Muscle of leg (tissue), 11 donors: ENCODE data around the gene SCYGR7. TPM values are rescaled to one million over a fixed set of nuclear protein-coding genes. Genes with fewer than 3 reads are reported as not detected.
"Not testable (repeated sequence)": the region's sequence is repeated elsewhere in the genome, so short reads cannot be mapped to it uniquely, and the experiment has no call there.

Source experiments
- DNase-seq: peaks from one replicate; pipeline ENCODE4 v3.0.0; 2013
- H3K27ac ChIP-seq: one replicate; pipeline ENCODE4 v1.5.1; 2013; ENCODE audit warnings: mild to moderate bottlenecking, low read length, control low read depth
- H3K27me3 ChIP-seq: one replicate; pipeline ENCODE4 v1.6.1; 2013; ENCODE audit warnings: low read length; ENCODE audit not compliant: control insufficient read depth, insufficient read depth
- H3K36me3 ChIP-seq: one replicate; pipeline ENCODE4 v1.6.1; 2013; ENCODE audit warnings: low read length; ENCODE audit not compliant: control insufficient read depth, insufficient read depth
- H3K4me1 ChIP-seq: one replicate; pipeline ENCODE4 v1.6.1; 2013; ENCODE audit warnings: low read length; ENCODE audit not compliant: control insufficient read depth, insufficient read depth
- H3K4me3 ChIP-seq: one replicate; pipeline ENCODE4 v1.5.1; 2013; ENCODE audit warnings: low read length, control low read depth
- H3K9me3 ChIP-seq: replicated peaks from 2 replicates; pipeline ENCODE4 v1.6.1; 2013; ENCODE audit warnings: low read depth, low read length; ENCODE audit not compliant: control insufficient read depth
- WGBS: methylation state at CpG from one replicate; pipeline ENCODE4 v1.1.5; 2013; ENCODE audit warnings: missing lambda C conversion rate; ENCODE audit not compliant: insufficient coverage; 5-methylcytosine and 5-hydroxymethylcytosine counted together
- polyA plus RNA-seq, 8 donors: library from polyadenylated mRNA; unstranded; fragments of 120-200 nt; gene quantifications; one replicate each; pipeline versions ENCODE4 v1.2.1 to v1.2.3, GENCODE V29; 2013; ENCODE audit warnings: inconsistent platforms in 1 of 8, low replicate concordance in 1 of 8; ENCODE audit not compliant: insufficient read length in 8 of 8, insufficient read depth in 1 of 8
- total RNA-seq: library from RNA; stranded (reverse); fragments of 120-200 nt; gene quantifications from one replicate; pipeline ENCODE4 v1.2.4, GENCODE V29; 2013

The SCYGR7 gene
- total and polyA plus RNA-seq, 9 donors = not detected

DNA sequence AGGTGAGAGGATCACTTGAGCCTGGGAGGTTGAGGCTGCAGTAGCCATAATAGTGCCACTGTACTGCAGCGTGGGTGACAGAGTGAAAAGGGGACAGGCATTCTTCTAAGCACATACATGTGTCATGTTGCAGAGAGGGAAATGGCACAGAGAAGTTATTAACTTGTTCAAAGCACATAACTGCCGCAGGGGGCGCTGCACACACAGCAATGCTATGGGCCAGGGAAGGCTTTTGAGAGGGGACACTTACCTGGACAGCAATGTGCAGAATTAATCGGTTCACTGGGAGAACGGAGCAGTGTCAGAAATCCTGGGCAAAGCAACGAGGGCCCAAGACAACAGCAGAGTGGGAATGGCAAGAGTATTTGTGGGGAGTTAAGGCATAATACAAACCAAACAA, 19.9 kb downstream of the SCYGR7 start:
- no peaks in the 10 kb centered on the region for H3K9me3 ChIP-seq
- H3K36me3 ChIP-seq = no peaks in the 10 kb centered on the region
- 57% methylated on average over 6 of the region's 6 CpGs for WGBS

DNA sequence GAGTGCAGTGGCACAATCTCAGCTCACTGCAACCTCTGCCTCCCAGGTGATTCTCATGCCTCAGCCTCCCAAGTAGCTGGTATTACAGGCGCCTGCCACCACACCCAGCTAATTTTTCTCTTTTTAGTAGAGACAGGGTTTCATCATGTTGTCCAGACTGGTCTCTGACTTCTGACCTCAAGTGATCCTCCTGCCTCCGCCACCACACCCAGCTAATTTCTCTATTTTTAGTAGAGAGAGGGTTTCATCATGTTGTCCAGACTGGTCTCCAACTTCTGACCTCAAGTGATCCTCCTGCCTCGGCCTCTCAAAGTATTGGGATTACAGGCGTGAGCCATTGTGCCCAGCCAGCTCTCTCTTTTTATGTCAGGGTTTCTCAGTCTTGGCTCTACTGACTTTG, 28.1 kb downstream of the SCYGR7 start:
- WGBS = 78% methylated on average over 2 of the region's 4 CpGs
- not testable (repeated sequence) for H3K27ac ChIP-seq, H3K27me3 ChIP-seq, H3K4me1 ChIP-seq, H3K36me3 ChIP-seq, H3K4me3 ChIP-seq, H3K9me3 ChIP-seq, DNase-seq

More for the DNA sequence above, 19.9 kb downstream of the SCYGR7 start:
- Histone ChIP-seq H3K4me1 (no peaks in the 10 kb centered on the region), H3K4me3 (no peak overlapping the region), H3K27me3 (no peaks in the 10 kb centered on the region), H3K27ac (no peak overlapping the region)
- no peak for DNase-seq

DNA sequence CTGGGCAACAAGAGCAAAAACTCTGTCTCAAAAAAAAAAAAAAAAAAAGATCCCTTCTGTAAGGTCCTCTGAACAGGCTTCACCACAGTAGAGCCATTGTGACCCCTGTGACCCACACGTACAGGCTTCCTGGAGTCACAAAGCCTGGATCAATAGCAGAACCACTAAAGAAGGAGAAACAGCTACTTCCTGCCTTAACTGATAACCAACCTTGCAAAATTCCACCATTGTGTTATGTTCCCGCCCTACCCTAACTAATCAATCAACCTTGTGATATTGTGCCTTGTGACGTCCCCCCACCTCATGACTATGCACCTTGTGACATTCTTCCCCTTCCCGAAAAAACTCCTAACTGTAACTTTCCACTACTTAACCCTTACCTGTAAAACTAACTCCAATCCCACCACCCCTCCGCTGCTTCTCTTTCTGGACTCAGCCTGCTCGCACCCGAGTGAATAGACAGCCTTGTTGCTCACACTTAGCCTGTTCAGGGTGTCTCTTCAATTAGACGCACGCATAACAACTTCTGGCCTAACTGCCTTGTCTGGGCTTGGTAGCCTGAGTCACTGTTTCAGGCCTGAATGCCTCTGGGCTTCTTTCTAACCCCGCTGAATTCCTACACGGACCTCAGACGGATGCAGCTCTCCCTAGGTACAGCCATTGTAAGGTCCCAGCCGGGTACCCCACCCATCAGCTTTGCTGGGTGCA, 31.4 kb downstream of the SCYGR7 start:
- Histone ChIP-seq H3K27me3 (no peaks in the 10 kb centered on the region), H3K4me3 (no peak overlapping the region), H3K9me3 (no peaks in the 10 kb centered on the region), H3K4me1 (no peaks in the 10 kb centered on the region), H3K36me3 (no peaks in the 10 kb centered on the region), H3K27ac (no peak overlapping the region)
- DNase-seq = no peak
- WGBS = 62% methylated on average over 13 of the region's 13 CpGs

DNA sequence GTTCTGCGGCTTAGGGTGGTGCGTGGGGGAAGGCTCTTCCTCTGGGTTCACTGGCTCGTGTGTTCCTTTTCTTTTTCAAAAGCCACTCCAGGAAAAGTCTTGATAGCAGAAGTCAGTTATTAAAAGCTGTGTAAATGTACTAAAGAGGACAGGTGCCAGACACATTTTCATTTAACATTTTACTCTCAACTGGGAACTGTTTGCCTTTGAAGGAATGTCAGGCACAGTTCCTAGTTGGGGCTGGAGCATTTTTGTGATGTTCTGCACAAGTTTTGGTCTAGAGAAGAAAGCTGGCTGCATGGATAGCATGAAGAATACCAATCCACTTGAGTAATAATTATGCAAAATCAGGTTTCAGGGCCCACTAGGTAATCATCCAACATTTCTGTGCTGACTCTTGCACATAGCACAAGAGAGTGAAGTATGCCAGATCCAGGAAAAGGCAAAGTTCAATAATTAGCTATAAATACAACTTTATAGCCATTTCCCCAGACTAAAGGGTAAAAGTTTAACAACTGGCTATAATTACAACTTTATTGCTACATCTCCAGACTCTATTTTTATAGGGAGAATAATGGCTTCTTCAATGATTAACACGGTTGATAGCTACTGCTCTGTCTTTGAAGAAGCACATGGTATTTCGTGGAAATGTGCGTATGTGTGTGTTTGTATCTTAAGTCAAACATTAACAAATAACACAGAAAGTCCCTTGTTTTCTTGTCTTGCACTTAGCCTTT, 33.8 kb downstream of the SCYGR7 start:
- peaks cover 5% of the 10 kb centered on the region for H3K4me1 ChIP-seq
- no peaks in the 10 kb centered on the region for H3K27me3 ChIP-seq
- no peaks in the 10 kb centered on the region for H3K36me3 ChIP-seq
- WGBS = no CpG with 5 or more reads among the region's 6 CpGs
- no peak overlapping the region for H3K4me3 ChIP-seq
- DNase-seq = peak; percentile 82
- H3K27ac ChIP-seq = no peak overlapping the region
- no peaks in the 10 kb centered on the region for H3K9me3 ChIP-seq

DNA sequence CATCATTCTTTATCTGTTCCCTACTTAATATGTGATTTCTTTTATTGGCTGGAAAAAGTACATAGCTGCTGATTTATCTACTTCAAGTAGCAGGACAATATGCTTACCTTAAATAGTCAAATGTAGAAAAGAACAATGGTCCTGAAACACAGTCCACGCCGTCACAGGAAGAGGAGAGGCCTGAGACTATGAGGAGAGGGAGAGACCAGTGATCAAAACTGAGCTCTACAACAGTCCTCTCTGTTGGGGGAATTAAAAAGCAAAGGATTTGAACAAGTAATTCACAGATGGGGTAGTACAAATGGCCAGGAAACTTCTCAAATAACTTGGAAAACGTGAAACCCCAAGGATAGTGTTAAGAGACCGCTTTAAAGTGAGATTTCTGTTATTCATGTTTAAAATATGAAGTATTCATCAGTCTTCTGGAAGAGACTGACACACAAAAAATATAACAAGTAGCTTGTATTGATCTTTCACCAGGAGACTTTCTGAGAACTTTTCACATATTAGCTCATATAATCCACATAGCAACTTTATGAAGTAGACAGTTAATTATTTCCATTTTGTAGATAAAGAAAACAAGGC, 37.7 kb downstream of the SCYGR7 start:
- 38% methylated on average over 2 of the region's 4 CpGs for WGBS
- Histone ChIP-seq H3K4me1 (peaks cover 5% of the 10 kb centered on the region), H3K4me3 (no peak overlapping the region), H3K27me3 (no peaks in the 10 kb centered on the region), H3K27ac (no peak overlapping the region), H3K9me3 (no peaks in the 10 kb centered on the region), H3K36me3 (no peaks in the 10 kb centered on the region)
- DNase-seq = peak; percentile 78

DNA sequence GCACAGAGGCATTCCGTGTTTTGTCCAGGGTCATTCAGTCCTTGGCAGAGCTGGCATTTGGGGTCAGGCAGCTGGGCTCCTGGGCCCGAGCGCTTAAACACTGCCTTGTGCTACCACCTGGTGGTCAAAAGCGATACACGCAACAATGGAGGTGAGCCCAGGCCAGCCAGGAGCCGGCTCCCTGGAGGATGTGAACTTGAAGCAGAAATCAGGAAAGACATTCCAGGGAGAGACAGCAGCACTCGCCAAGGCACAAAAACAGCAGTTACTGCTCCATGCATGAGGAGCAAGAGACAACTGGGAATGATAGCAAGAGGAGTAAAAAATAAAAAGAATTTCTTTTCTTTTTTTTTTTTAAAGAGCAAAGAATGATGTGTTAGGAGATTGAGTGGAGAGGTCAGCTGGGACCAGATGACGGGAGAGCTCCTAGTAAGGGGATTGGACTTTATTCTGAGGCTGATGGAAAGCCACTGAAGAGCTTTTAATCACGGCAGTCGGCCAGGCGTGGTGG, 38.3 kb downstream of the SCYGR7 start:
- WGBS = 4% methylated on average over 8 of the region's 11 CpGs
- H3K4me3 ChIP-seq = no peak overlapping the region
- no peaks in the 10 kb centered on the region for H3K27me3 ChIP-seq
- H3K9me3 ChIP-seq = no peaks in the 10 kb centered on the region
- peak; percentile 89 for DNase-seq
- H3K27ac ChIP-seq = peak overlapping the region; percentile 11
- H3K4me1 ChIP-seq = peaks cover 5% of the 10 kb centered on the region
- H3K36me3 ChIP-seq = no peaks in the 10 kb centered on the region

DNA sequence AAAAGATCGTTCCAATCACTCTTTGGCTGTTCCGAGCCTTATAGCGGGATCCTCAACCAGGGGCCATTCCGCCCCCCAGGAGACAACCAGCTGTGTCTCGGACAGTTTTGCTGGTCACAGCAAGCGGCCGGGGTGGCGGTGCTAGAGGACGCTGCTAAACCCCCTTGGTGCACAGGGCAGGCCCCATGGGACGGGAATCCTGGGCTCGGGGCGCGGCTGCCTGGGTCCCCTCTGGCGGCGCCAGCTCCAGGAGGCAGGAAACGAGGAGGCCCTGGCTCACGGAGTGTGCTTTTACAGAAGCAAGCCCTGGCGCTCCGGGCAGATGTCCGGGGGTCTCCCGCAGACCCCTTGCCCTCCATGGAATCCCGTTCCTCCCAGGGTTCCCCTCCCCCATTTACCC, 39.7 kb downstream of the SCYGR7 start:
- Histone ChIP-seq H3K4me3 (no peak overlapping the region), H3K27me3 (no peaks in the 10 kb centered on the region), H3K4me1 (peaks cover 5% of the 10 kb centered on the region), H3K27ac (no peak overlapping the region), H3K9me3 (no peaks in the 10 kb centered on the region), H3K36me3 (no peaks in the 10 kb centered on the region)
- WGBS = 91% methylated on average over 22 of the region's 22 CpGs
- no peak for DNase-seq

DNA sequence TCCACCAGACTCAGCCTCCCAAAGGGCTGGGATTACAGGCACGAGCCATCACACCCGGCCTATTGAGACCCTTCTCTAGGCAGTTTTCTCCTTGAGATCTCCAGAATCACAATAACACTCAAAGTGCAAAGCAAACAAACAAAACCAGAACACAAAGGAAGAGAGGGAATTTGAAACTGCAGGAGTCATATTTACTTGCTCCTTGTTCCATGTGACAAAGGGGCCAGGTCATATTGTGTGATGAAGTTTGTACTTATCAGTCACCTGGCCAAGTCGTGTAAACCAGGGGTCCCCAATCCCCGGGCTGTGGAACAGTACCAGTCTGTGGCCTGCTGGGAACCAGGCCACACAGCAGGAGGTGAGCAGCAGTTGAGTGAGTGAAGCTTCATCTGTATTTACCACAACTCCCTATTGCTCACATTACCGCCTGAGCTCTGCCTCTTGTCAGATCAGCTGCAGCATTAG, 44.1 kb downstream of the SCYGR7 start:
- no peak overlapping the region for H3K4me3 ChIP-seq
- no peak overlapping the region for H3K27ac ChIP-seq
- no peaks in the 10 kb centered on the region for H3K36me3 ChIP-seq
- H3K9me3 ChIP-seq = no peaks in the 10 kb centered on the region
- H3K4me1 ChIP-seq = no peaks in the 10 kb centered on the region
- WGBS = 55% methylated on average over 2 of the region's 5 CpGs
- DNase-seq = no peak
- H3K27me3 ChIP-seq = no peaks in the 10 kb centered on the region

DNA sequence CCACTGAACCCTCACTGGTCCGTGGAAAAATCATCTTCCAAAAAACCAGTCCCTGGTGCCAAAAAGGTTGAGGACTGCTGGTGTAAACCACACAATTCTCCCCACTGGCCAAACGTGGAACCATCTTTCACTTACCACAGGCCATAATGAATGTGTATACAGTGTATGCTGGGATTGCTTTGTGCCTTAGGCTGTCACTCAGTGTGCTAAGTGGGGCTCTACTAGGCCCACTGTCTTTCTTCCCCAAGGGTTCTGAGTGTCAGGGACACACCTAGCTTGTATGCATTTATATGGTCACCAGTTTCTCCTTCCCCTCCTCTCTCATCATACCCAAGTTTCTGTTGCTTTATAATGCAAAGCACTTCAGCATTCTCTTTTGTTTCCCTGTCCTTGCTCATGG, 44.8 kb downstream of the SCYGR7 start:
- H3K36me3 ChIP-seq = no peaks in the 10 kb centered on the region
- H3K4me1 ChIP-seq = no peaks in the 10 kb centered on the region
- no peaks in the 10 kb centered on the region for H3K27me3 ChIP-seq
- H3K27ac ChIP-seq = no peak overlapping the region
- no CpG with 5 or more reads among the region's 2 CpGs for WGBS
- no peaks in the 10 kb centered on the region for H3K9me3 ChIP-seq
- no peak for DNase-seq
- H3K4me3 ChIP-seq = no peak overlapping the region

DNA sequence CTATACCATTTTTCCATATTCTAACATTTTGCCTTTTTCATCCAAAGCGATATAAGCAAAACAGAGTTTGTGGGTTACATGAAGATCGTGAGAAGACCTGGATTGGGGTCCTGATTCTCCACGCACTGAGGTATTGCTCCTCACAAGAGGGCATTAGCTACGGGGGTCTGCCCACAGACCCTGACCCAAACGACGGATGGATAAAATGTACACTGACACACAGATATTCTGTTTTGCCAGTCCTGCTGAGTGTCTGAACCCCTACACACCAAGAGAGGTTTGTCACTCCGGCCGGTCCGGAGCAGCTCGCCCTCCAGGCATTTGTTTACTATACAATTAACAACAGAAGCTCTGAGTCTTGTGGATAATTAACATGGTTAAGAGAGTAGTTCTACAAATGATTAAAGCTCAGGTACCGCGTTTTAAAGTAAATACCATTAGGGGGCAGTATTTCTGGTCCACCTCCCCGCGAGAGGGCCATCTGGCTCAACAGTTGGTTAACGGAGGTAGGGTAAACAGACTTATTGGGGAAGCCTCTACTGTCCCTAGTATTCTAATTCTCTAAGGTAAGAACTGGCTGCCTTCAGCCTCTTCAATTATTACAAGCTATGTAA, 46.0 kb downstream of the SCYGR7 start:
- no peaks in the 10 kb centered on the region for H3K4me1 ChIP-seq
- H3K4me3 ChIP-seq = no peak overlapping the region
- no peaks in the 10 kb centered on the region for H3K9me3 ChIP-seq
- no peak overlapping the region for H3K27ac ChIP-seq
- 87% methylated on average over 6 of the region's 15 CpGs for WGBS
- no peaks in the 10 kb centered on the region for H3K27me3 ChIP-seq
- H3K36me3 ChIP-seq = no peaks in the 10 kb centered on the region
- no peak for DNase-seq
